ENCODE results near the gene PPP1R18. TPM values are rescaled to one million over a fixed set of nuclear protein-coding genes. Genes with fewer than 3 reads are reported as not detected.

Gene PPP1R18
- total and polyA plus RNA-seq, 9 of the 15 experiments (the other 6 are each of a cell fraction or from before 2014, with no cell fraction given), result 12.0 to 99.2 (median 42.6) TPM

DNA sequence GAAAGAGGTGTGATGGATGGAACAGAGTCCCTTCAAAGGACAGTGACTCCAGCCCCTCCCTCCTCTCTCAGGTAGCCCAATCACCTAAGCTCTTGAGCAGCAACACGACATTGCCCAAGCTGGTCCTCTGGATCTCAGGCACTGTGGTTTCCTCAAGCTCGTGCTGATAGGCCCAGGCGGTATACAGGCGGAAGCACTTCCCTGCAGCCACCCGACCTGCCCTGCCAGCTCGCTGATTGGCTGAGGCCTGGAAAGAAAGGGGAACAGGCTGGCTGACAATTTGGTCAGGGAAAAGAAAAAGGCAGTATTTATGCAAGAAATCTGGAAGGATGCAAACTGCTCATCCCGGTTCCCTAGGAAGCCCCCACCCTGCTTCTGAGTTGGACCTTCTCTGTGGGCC is 29.9 kb downstream of the PPP1R18 start:
- Histone ChIP-seq H3K27me3 (ENCODE audit: control insufficient read depth in 2 of 2, insufficient read depth in 2 of 2, low read length in 2 of 2) (no peaks in the 10 kb centered on the region), H3K79me2 (ENCODE audit: control insufficient read depth, insufficient read depth, low read length) (no peaks in the 10 kb centered on the region), H3K9me3 (replicated peaks; ENCODE audit: control insufficient read depth, insufficient read depth, low read depth, low read length) (no peaks in the 10 kb centered on the region), H3K9ac (ENCODE audit: insufficient read depth in 1 of 2, low read depth in 2 of 2, low read length in 2 of 2) (no peak overlapping the region), H2AFZ (ENCODE audit: low read depth, low read length) (no peak overlapping the region), H3K9me1 (ENCODE audit: control insufficient read depth, insufficient read depth, low read length) (no peaks in the 10 kb centered on the region), H3K27ac (ENCODE audit: extremely low read depth, low read depth, low read length) (no peak overlapping the region), H3K4me1 (replicated peaks in 1 of 2; ENCODE audit: control insufficient read depth in 2 of 2, insufficient read depth in 2 of 2, low read length in 2 of 2) (no peaks in the 10 kb centered on the region; a peak in 1 of 5 replicates), H3K36me3 (ENCODE audit: control insufficient read depth, insufficient read depth, low read length) (peaks cover 87% of the 10 kb centered on the region), H4K20me1 (replicated peaks; ENCODE audit: control insufficient read depth, insufficient read depth, low read length) (no peaks in the 10 kb centered on the region), H3K4me2 (ENCODE audit: insufficient read depth, low read length) (no peak overlapping the region), H3K4me3 (no peak overlapping the region)
- DNase-seq (ENCODE audit: extremely low read depth in 1 of 4, low spot score in 3 of 4) (no peak), FAIRE-seq (no peak), ATAC-seq (no peak)
- ChIA-PET POLR2A (interaction anchor here (1.0 to 2.5 kb wide), 5 partner anchors 10 to 39 kb away, joined by 3 to 9 read pairs (median 4); partner anchors contain the start of genes C6orf136 and MRPS18B), CTCF (ENCODE audit: low intra/inter-chr PET ratio) (no interaction called here)
- in situ Hi-C loops (cut with MboI), result no loop called here
- 59% methylated on average over 7 of the region's 7 CpGs for WGBS (ENCODE audit: insufficient coverage, low coverage, missing lambda C conversion rate)
- no peak for TF ChIP-seq HDGF (IDR thresholded peaks at IDR 0.05)
- TF ChIP-seq RHOXF2B (CRISPR knock-in tag; conservative IDR thresholded peaks at IDR 0.05), result no peak
- no peak for TF ChIP-seq ZNF778 (CRISPR knock-in tag; IDR thresholded peaks at IDR 0.05)
- intact Hi-C loops (cut with micrococcal nuclease), result no loop called here
- no TSS peak for BruUV-seq (replicated peaks)

DNA sequence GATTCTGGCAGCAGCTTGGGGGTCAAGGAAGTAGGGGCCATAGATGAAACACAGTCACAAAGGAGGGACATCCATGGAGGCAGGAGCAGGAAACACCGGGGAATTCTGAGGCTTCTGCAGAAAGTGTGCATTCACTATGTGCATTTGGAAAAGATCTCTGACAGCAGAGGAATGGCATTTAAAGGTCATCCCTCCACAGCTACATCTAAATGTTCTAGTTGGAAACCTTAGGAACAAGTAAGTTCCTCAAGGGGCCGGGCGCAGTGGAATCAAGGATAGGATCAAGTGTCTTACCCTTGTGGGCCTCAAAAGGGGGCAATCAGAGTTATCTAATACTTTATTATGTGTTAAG is 30.7 kb downstream of the PPP1R18 start:
- Histone ChIP-seq H3K4me3 (no peak overlapping the region), H3K9me1 (ENCODE audit: control insufficient read depth, insufficient read depth, low read length) (no peaks in the 10 kb centered on the region), H3K9ac (ENCODE audit: insufficient read depth in 1 of 2, low read depth in 2 of 2, low read length in 2 of 2) (no peak overlapping the region), H3K27me3 (ENCODE audit: control insufficient read depth in 2 of 2, insufficient read depth in 2 of 2, low read length in 2 of 2) (no peaks in the 10 kb centered on the region), H3K4me1 (replicated peaks in 1 of 2; ENCODE audit: control insufficient read depth in 2 of 2, insufficient read depth in 2 of 2, low read length in 2 of 2) (no peaks in the 10 kb centered on the region; a peak in 1 of 5 replicates), H4K20me1 (replicated peaks; ENCODE audit: control insufficient read depth, insufficient read depth, low read length) (no peaks in the 10 kb centered on the region), H3K79me2 (ENCODE audit: control insufficient read depth, insufficient read depth, low read length) (no peaks in the 10 kb centered on the region), H3K4me2 (ENCODE audit: insufficient read depth, low read length) (no peak overlapping the region), H2AFZ (ENCODE audit: low read depth, low read length) (no peak overlapping the region), H3K36me3 (ENCODE audit: control insufficient read depth, insufficient read depth, low read length) (peaks cover 91% of the 10 kb centered on the region), H3K27ac (ENCODE audit: extremely low read depth, low read depth, low read length) (no peak overlapping the region), H3K9me3 (replicated peaks; ENCODE audit: control insufficient read depth, insufficient read depth, low read depth, low read length) (no peaks in the 10 kb centered on the region)
- CTCF ChIA-PET (ENCODE audit: low intra/inter-chr PET ratio), result no interaction called here
- intact Hi-C loops (cut with micrococcal nuclease), result no loop called here
- WGBS (ENCODE audit: insufficient coverage, low coverage, missing lambda C conversion rate), result 98% methylated on average over 3 of the region's 3 CpGs
- DNase-seq (ENCODE audit: extremely low read depth in 1 of 4, low spot score in 3 of 4), result no peak
- in situ Hi-C loops (cut with MboI), result no loop called here
- no peak for FAIRE-seq
- BruUV-seq (replicated peaks), result no TSS peak
- POLR2A ChIA-PET, result interaction anchor here (1.0 to 1.2 kb wide), 2 partner anchors 14 to 27 kb away, joined by 3 to 4 read pairs; no protein-coding TSS in a partner anchor
- no peak for ATAC-seq
- TF ChIP-seq, protein P1, sequence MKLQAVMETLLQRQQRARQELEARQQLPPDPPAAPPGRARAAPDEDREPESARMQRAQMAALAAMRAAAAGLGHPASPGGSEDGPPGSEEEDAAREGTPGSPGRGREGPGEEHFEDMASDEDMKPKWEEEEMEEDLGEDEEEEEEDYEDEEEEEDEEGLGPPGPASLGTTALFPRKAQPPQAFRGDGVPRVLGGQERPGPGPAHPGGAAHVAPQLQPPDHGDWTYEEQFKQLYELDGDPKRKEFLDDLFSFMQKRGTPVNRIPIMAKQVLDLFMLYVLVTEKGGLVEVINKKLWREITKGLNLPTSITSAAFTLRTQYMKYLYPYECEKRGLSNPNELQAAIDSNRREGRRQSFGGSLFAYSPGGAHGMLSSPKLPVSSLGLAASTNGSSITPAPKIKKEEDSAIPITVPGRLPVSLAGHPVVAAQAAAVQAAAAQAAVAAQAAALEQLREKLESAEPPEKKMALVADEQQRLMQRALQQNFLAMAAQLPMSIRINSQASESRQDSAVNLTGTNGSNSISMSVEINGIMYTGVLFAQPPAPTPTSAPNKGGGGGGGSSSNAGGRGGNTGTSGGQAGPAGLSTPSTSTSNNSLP (IDR thresholded peaks at IDR 0.05; ENCODE audit: borderline replicate concordance, low read depth, low read length), result no peak
- no peak for TF ChIP-seq KHSRP (IDR thresholded peaks at IDR 0.05)
- no peak for TF ChIP-seq RBM25 (IDR thresholded peaks at IDR 0.05; ENCODE audit: low read depth, low read length, severe bottlenecking)
- TF ChIP-seq POLR2H (tag; IDR thresholded peaks at IDR 0.05; ENCODE audit: low read depth), result no peak
- TF ChIP-seq ZNF778 (CRISPR knock-in tag; IDR thresholded peaks at IDR 0.05), result no peak
- no peak for TF ChIP-seq CBX2 (IDR thresholded peaks at IDR 0.05; ENCODE audit: insufficient read depth, low read length, poor library complexity, severe bottlenecking)
- TF ChIP-seq ZNF354B (CRISPR knock-in tag; IDR thresholded peaks at IDR 0.05), result no peak
- TF ChIP-seq SRSF1 (IDR thresholded peaks at IDR 0.05; ENCODE audit: low read depth, low read length), result no peak
- TF ChIP-seq ZNF124 (CRISPR knock-in tag; IDR thresholded peaks at IDR 0.05), result no peak
- TF ChIP-seq, protein P2, sequence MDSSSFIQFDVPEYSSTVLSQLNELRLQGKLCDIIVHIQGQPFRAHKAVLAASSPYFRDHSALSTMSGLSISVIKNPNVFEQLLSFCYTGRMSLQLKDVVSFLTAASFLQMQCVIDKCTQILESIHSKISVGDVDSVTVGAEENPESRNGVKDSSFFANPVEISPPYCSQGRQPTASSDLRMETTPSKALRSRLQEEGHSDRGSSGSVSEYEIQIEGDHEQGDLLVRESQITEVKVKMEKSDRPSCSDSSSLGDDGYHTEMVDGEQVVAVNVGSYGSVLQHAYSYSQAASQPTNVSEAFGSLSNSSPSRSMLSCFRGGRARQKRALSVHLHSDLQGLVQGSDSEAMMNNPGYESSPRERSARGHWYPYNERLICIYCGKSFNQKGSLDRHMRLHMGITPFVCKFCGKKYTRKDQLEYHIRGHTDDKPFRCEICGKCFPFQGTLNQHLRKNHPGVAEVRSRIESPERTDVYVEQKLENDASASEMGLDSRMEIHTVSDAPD (CRISPR knock-in tag; IDR thresholded peaks at IDR 0.05), result no peak
